WERI-Rb-1 (cell line): ENCODE results near the gene UCK2.

Experiments
- DNase-seq: peaks from one replicate; pipeline ENCODE4 v3.0.0-alpha.2; 2020
- H3K27ac ChIP-seq: fragments of 250-450 bp; sonication (Bioruptor Pico); 2 replicates; pipeline ENCODE4 v1.5.1; 2020; ENCODE audit warnings: mild to moderate bottlenecking, moderate library complexity
- H3K27me3 ChIP-seq: fragments of 250-450 bp; sonication (Bioruptor Pico); 2 replicates; pipeline ENCODE4 v1.5.1; 2021; ENCODE audit warnings: mild to moderate bottlenecking, low read depth, moderate library complexity; ENCODE audit not compliant: insufficient read depth, severe bottlenecking
- H3K36me3 ChIP-seq: fragments of 250-450 bp; sonication (Bioruptor Pico); 2 replicates; pipeline ENCODE4 v1.5.1; 2020; ENCODE audit warnings: mild to moderate bottlenecking, moderate library complexity
- H3K4me3 ChIP-seq: 2 replicates; pipeline ENCODE4 v1.5.1; 2011; ENCODE audit warnings: low read depth, mild to moderate bottlenecking, control low read depth, low read length
- H3K9me3 ChIP-seq: fragments of 250-450 bp; sonication (Bioruptor Pico); 2 replicates; pipeline ENCODE4 v1.5.1; 2021; ENCODE audit warnings: mild to moderate bottlenecking, moderate library complexity; ENCODE audit not compliant: severe bottlenecking
- TF ChIP-seq, protein P1 (sequence below): IDR thresholded peaks from 2 replicates; pipeline ENCODE4 v1.5.1; 2011; ENCODE audit warnings: low read depth, mild to moderate bottlenecking, control low read depth, inconsistent platforms, low read length

The UCK2 gene

GRCh38 chr1:165807613-165808012 is 19.8 kb upstream of the UCK2 start:
- H3K9me3 ChIP-seq = peaks cover 3% of the 10 kb centered on the region
- TF ChIP-seq, protein P1, sequence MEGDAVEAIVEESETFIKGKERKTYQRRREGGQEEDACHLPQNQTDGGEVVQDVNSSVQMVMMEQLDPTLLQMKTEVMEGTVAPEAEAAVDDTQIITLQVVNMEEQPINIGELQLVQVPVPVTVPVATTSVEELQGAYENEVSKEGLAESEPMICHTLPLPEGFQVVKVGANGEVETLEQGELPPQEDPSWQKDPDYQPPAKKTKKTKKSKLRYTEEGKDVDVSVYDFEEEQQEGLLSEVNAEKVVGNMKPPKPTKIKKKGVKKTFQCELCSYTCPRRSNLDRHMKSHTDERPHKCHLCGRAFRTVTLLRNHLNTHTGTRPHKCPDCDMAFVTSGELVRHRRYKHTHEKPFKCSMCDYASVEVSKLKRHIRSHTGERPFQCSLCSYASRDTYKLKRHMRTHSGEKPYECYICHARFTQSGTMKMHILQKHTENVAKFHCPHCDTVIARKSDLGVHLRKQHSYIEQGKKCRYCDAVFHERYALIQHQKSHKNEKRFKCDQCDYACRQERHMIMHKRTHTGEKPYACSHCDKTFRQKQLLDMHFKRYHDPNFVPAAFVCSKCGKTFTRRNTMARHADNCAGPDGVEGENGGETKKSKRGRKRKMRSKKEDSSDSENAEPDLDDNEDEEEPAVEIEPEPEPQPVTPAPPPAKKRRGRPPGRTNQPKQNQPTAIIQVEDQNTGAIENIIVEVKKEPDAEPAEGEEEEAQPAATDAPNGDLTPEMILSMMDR = no peak
- no peaks in the 10 kb centered on the region for H3K36me3 ChIP-seq
- no peak overlapping the region for H3K4me3 ChIP-seq
- H3K27ac ChIP-seq = no peak overlapping the region
- H3K27me3 ChIP-seq = no peaks in the 10 kb centered on the region
- no peak for DNase-seq

DNA sequence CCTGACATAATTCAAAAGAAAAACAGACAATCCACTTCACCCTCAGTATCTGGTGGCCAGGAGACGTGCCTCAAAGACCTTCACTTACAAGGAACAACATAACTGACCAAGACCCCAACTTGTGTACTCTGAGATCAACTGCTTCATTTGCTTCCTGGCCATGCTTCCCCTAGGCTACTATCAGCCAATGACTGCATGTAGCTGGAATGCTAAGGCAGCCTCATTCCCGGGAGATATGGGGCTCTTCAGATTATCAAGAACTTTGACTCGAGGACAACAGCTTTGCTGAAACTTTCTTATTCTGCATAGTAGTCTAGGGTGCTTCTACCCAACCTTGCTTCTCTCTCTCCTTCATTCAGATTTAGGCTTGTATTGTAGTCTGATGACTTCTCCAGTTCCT is 11.7 kb upstream of the UCK2 start:
- no peaks in the 10 kb centered on the region for H3K9me3 ChIP-seq
- no peaks in the 10 kb centered on the region for H3K36me3 ChIP-seq
- TF ChIP-seq, protein P1 = no peak
- H3K27me3 ChIP-seq = no peaks in the 10 kb centered on the region
- DNase-seq = no peak
- no peak overlapping the region for H3K4me3 ChIP-seq
- H3K27ac ChIP-seq = no peak overlapping the region

- H3K9me3 ChIP-seq = no peaks in the 10 kb centered on the region
Measured at GRCh38 chr1:165816157-165816556, 11.3 kb upstream of the UCK2 start.

DNA sequence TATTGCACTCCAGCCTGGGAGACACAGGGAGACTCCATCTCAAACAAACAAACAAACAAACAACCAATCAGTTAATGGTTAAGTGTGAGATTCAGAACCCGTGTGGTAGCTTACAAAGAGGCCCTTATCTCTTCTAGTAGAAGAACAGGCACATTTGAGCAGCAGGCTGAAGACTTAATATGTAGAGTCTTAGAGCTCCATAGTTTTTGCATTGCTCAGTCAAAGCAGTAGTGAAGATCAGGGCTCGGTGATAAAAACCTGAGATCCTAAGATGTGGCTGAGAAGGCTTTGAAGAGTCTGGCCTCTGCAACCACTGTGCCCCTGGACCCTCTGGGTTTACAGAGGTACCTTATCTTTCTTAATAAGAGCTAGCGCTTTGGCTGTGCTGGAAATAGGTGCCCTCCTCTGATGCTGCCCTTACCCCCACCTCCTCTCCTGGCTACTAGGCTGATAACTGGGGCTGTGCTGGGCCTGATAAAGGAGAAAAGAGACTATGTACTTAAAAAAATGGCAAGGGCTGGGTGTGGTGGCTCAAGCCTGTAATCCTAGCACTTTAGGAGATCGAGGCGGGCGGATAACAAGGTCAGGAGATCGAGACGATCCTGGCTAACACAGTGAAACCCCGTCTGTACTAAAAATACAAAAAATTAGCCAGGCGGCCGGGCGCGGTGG is 10.5 kb upstream of the UCK2 start:
- Histone ChIP-seq H3K27ac (no peak overlapping the region), H3K4me3 (no peak overlapping the region), H3K27me3 (no peaks in the 10 kb centered on the region), H3K36me3 (no peaks in the 10 kb centered on the region), H3K9me3 (no peaks in the 10 kb centered on the region)
- TF ChIP-seq, protein P1 = no peak
- DNase-seq = no peak

More at GRCh38 chr1:165816157-165816556, 11.3 kb upstream of the UCK2 start:
- no peak overlapping the region for H3K27ac ChIP-seq
- H3K36me3 ChIP-seq = no peaks in the 10 kb centered on the region
- no peak for DNase-seq
- no peak overlapping the region for H3K4me3 ChIP-seq
- no peaks in the 10 kb centered on the region for H3K27me3 ChIP-seq
- TF ChIP-seq, protein P1 = no peak

GRCh38 chr1:165823552-165824268 is 3.7 kb upstream of the UCK2 start:
- DNase-seq = no peak
- TF ChIP-seq, protein P1 = no peak
- no peak overlapping the region for H3K27ac ChIP-seq
- H3K9me3 ChIP-seq = no peaks in the 10 kb centered on the region
- no peak overlapping the region for H3K4me3 ChIP-seq
- no peaks in the 10 kb centered on the region for H3K27me3 ChIP-seq
- H3K36me3 ChIP-seq = peaks cover 3% of the 10 kb centered on the region
